Measurements from ENCODE around the gene SIT1.

The SIT1 gene

DNA sequence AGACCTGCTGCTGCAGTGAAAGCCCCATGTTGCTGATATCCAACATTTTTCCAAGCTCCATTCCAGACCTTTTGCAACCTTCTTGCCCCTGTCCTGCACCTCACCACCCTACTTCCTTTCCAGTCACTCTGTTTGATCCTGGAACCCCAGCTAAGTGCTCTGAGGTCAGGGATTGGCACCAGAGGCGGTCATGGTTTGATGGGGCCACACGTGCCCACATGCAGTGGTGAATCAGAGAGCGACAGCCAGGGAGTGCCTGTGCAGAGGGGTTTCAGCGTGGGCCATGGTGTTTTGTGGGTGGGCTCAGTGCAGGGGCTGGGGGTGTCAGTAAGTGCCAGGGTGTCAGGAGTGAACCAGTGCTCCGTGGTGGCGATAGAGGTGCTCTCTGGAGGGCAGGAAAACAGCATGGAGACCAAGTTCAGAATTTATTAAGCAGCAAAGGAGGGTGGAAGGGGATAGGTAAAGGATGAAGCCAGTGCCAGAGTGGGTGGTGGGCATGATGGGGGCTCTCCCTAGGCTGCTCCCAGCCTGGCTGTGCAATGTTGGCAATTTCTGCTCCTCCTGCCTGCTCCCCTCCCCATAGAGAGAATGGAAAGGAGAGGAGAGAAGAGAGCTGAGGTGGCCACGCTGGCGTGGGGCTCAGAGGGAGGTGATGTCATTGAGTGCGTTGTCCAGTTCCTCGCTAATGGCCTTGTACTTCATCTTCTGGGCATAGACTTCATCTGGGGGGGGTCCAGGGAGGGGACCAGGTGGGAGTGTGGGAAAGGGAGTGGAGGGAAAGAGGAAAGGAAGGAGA lies 32.0 kb upstream of the SIT1 start:
- no peak for DNase-seq (ENCODE audit: low spot score)

DNA sequence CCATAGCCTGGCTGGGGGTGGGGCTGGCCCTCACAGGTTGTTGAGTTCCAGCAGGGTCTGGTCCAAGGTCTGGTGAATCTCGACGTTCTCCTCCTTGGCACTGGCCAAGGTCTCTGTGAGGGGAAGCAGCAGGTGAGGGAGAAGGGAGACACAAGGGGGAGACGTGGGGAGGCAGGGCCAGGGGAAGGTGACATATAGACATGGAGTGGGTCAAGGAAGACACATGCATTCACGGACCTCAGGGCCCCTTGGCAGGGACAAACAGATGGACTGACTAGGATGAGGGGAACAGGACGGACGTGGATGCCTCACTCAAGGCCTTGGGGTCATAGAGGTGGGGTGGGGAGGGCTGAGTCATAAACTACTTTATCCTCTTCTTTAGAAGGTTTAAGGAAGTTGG lies 31.3 kb upstream of the SIT1 start:
- DNase-seq (ENCODE audit: low spot score), result no peak

DNA sequence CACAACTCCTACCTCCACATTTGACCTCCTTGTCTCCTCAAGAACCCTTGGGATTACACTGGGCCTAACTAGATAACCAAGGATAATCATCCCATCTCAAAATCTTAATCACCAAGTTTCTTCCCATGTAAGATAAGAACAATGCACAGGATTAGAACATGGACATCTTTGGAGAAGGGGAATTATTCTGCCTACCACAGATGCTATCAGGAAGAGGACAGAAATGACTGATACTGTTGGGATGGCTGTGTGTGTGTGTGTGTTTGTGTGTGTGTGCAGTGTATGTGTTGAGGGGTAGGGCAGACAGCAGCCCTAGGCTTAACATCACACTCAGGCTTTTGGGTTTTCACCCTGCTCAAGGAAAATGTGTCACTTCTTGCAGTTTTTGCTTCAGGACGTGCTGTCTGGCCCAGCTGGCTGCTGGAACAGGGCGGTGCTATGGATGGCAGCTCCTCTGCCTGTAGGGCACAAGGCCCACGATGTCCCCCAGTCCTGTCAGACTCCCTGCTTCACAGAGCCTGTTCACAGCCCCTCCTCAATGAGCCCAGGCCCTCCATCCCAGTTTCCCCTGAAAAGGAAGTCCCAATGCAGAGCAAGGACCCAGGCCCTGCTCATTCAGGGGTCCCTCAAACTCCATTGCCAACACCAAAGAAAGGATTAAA lies 30.7 kb upstream of the SIT1 start:
- no peak for DNase-seq (ENCODE audit: low spot score)

DNA sequence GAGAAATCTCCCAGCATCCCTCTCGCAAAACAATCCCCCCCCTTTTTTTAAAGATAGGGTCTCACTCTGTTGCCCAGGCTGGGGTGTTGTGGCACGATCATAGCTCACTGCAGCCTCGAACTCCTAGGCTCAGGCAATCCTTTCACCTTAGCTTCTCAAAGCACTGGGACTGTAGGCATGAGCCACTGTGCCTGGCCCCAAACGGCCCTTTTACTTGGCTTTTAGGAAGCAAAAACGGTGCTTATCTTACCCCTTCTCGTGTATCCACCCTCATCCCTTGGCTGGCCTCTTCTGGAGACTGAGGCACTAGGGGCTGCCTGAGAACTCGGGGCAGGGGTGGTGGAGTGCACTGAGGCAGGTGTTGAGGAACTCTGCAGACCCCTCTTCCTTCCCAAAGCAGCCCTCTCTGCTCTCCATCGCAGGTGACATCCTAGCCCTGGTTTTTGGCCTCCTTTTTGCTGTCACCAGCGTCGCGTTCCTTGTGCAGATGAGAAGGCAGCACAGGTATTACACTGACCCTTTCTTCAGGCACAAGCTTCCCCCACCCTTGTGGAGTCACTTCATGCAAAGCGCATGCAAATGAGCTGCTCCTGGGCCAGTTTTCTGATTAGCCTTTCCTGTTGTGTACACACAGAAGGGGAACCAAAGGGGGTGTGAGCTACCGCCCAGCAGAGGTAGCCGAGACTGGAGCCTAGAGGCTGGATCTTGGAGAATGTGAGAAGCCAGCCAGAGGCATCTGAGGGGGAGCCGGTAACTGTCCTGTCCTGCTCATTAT lies 29.8 kb upstream of the SIT1 start:
- peak; percentile 74 for DNase-seq (ENCODE audit: low spot score)

DNA sequence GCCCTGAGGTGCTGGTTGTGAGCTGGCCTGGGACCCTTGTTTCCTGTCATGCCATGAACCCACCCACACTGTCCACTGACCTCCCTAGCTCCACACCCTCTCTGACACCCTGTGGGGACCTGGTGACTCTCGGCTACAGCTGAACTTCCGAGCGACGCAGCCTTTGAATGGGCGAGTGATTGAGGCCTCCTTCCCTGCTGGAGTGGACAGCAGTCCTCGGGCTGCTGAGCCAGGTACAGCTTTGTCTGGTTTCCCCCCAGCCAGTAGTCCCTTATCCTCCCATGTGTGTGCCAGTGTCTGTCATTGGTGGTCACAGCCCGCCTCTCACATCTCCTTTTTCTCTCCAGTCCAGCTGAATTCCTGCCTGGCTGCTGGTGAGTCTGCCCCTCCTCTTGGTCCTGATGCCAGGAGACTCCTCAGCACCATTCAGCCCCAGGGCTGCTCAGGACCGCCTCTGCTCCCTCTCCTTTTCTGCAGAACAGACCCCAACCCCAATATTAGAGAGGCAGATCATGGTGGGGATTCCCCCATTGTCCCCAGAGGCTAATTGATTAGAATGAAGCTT lies 29.1 kb upstream of the SIT1 start:
- no peak for DNase-seq (ENCODE audit: low spot score)

DNA sequence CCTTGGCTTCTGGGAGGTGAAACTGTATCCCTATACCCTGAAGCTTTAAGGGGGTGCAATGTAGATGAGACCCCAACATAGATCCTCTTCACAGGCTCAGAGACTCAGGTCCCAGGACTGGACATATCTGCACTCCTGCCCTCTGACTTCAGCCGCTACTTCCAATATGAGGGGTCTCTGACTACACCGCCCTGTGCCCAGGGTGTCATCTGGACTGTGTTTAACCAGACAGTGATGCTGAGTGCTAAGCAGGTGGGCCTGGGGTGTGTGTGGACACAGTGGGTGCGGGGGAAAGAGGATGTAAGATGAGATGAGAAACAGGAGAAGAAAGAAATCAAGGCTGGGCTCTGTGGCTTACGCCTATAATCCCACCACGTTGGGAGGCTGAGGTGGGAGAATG lies 28.4 kb upstream of the SIT1 start:
- DNase-seq (ENCODE audit: low spot score), result no peak

DNA sequence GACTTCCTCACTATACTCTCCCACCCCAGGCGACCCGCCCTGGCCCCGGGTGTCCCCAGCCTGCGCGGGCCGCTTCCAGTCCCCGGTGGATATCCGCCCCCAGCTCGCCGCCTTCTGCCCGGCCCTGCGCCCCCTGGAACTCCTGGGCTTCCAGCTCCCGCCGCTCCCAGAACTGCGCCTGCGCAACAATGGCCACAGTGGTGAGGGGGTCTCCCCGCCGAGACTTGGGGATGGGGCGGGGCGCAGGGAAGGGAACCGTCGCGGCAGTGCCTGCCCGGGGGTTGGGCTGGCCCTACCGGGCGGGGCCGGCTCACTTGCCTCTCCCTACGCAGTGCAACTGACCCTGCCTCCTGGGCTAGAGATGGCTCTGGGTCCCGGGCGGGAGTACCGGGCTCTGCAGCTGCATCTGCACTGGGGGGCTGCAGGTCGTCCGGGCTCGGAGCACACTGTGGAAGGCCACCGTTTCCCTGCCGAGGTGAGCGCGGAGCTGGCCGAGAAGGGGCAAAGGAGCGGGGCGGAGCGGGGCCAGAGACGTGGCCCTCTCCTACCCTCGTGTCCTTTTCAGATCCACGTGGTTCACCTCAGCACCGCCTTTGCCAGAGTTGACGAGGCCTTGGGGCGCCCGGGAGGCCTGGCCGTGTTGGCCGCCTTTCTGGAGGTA lies 25.1 kb upstream of the SIT1 start:
- peak; percentile 35 for DNase-seq (ENCODE audit: low spot score)

DNA sequence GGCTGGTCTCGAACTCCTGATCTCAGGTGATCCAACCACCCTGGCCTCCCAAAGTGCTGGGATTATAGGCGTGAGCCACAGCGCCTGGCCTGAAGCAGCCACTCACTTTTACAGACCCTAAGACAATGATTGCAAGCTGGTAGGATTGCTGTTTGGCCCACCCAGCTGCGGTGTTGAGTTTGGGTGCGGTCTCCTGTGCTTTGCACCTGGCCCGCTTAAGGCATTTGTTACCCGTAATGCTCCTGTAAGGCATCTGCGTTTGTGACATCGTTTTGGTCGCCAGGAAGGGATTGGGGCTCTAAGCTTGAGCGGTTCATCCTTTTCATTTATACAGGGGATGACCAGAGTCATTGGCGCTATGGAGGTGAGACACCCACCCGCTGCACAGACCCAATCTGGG lies 24.5 kb upstream of the SIT1 start:
- no peak for DNase-seq (ENCODE audit: low spot score)

DNA sequence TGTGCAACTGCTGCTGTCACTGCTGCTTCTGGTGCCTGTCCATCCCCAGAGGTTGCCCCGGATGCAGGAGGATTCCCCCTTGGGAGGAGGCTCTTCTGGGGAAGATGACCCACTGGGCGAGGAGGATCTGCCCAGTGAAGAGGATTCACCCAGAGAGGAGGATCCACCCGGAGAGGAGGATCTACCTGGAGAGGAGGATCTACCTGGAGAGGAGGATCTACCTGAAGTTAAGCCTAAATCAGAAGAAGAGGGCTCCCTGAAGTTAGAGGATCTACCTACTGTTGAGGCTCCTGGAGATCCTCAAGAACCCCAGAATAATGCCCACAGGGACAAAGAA lies 23.3 kb upstream of the SIT1 start:
- DNase-seq (ENCODE audit: low spot score), result no peak

DNA sequence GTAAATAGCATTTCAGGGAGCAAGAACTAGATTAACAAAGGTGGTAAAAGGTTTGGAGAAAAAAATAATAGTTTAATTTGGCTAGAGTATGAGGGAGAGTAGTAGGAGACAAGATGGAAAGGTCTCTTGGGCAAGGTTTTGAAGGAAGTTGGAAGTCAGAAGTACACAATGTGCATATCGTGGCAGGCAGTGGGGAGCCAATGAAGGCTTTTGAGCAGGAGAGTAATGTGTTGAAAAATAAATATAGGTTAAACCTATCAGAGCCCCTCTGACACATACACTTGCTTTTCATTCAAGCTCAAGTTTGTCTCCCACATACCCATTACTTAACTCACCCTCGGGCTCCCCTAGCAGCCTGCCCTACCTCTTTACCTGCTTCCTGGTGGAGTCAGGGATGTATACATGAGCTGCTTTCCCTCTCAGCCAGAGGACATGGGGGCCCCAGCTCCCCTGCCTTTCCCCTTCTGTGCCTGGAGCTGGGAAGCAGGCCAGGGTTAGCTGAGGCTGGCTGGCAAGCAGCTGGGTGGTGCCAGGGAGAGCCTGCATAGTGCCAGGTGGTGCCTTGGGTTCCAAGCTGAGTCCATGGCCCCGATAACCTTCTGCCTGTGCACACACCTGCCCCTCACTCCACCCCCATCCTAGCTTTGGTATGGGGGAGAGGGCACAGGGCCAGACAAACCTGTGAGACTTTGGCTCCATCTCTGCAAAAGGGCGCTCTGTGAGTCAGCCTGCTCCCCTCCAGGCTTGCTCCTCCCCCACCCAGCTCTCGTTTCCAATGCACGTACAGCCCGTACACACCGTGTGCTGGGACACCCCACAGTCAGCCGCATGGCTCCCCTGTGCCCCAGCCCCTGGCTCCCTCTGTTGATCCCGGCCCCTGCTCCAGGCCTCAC lies 22.6 kb upstream of the SIT1 start, which contains the start of gene CA9:
TSS of gene CA9 (plus strand) at position 797 of the 893 bp plus-strand sequence. CDS start at position 829, 32 bp downstream.
- DNase-seq (ENCODE audit: low spot score), result no peak

DNA sequence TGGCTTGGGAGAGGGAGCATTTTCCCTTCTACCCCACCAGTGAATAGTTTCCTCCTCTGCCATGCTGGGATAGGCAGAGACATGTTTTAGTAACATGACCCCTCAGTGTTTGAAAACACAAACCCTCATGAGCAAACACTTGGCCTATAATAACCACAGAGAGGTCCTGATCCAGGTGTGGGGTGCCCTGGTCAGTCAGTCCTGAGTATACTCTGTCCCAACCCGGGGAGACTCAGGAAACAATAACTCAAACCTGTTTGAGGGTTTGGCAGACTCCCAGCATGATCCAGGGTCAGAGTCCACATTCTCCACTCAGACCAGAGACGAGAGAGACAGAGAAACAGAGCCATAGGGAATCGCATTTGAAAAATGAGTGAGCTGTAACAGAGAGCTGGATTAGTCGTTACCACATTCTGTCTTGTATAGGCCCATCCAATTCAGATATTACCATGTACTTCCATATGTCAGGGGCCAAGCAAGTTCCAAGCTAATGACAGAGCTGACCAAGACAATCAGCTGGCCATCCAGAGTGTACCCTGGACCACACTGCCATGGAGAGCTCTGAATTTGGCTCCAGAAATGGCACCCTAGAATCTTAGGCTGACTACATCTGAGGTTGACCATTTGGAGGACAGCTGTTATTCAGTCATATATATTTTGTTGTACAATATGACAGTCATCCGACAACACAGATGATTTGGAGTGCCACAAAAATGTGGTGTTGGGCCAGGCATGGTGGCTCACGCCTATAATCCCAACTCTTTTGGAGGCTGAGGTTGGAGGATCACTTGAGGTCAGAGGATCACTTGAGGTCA lies 18.8 kb upstream of the SIT1 start:
- no peak for DNase-seq (ENCODE audit: low spot score)

DNA sequence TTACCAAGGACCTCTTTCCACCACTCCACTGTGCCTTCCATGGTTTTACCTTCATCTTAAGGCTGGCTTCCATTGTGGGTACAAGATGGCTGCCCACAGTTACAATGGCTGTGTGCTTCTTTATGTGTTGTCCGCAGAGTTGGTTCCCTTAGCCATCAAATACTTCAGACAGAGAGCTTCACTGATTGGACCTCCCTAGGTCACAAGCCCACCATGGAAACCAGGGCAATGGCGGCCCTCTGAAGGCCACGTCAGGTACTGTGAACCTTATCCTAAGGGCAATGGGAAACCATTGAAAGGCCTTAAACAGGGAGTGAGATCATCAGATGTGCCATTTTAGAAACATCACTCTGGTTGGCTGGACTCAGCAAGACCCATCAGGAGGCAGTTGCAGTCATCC lies 17.2 kb upstream of the SIT1 start:
- DNase-seq (ENCODE audit: low spot score), result no peak

DNA sequence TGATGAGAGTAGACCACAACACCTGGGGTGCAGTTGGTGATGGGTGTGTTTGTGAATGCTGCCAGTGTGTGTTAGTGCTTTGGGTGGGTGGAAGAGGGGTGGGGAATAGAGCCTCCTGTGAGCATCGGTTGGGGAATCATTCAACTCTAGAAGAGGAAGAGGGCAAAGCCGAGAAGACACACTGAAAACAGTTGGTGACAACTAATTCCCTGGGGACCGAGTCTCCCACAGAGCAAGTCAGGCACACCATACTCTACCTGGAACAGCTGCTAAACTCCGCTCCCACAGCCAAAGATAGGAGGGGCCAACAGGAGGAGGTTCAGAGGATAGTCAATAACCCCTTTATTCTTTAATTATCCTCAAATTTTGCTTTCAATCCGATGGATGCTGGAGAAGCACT lies 15.8 kb upstream of the SIT1 start:
- DNase-seq (ENCODE audit: low spot score), result no peak

DNA sequence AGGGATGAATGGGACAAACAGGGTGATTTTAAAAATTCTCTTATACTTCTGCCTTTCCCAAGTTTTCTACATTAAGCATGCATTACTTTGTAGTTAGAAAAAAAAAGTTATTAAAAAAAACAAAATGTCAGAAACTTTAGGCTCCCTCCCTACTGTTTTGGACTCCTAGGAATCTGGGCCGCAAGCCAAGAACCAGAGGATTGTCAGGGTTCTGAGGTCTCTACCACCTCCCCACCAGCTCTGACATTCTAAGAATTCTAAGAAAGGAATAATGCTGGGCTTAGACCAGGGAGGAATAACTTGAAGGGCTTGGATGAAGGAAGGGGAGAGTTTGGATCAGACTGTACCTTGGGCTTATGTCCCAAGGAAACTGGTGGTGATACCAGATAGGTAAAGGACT lies 15.3 kb upstream of the SIT1 start:
- DNase-seq (ENCODE audit: low spot score), result no peak

DNA sequence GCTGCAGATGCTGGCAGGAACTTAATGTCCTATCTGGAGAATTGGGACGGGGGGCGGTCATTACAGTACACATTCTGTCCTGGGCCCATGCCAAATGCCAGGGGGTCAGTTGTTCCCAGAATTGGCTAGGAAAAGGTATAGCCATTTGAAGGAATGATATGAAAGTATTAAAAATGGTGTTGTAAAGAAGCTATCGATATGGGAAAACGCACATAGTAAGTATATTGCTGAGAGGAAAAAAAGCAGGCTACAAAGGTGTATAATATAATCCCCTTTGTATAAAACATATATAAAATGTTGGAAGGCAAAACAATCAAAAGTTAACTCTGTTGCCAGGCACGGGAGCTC lies 14.7 kb upstream of the SIT1 start:
- DNase-seq (ENCODE audit: low spot score), result no peak

DNA sequence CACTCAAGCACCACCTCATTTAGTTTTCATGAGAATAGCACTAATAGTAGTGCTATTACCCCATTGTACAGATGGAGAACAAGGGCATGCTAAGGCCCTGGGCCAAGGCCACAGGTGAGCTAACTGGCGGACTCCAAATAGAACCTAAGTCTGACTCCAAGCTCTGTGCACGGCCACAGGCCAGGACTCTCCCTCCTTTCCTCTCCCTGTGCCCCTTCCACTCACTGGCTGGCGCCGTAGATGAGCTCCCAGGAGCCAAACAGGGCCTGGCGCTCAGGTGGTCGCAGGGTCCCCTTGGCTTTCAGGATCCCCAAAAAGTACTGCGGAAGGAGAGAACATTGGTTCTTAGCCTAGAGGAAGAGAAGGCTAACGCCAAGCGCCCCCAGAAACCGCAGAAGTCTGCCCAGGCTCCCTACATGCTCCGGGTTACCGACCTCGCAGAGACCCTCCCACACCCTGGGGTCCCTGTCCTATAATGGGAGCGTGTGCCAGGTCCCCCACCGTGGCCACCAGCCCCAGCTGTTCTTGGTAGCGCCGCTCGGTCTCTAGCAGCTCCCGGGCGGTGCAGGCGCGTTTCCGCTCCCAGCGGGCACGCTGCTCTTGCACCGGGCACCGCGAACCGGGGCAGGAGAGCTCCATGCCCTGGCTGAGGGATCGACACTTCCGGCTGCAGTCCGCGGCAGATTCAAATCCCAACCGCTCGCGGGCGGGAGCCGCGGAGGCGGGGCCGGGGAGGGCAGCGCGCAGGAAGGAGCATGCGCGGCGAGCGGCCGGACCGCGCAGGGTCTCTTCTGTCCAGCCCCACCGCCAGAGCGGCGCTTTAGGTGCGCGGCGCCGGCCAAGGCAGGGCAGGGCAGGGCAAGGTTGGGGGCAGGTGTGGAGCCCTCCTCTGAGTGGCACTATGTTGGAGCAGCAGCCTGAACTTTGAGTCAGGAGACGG lies 14.1 kb upstream of the SIT1 start, which contains the start of gene ARHGEF39:
TSS of gene ARHGEF39 (minus strand) at position 665 of the 940 bp plus-strand sequence. CDS start at position 639, 26 bp downstream.
- peak; percentile 85 for DNase-seq (ENCODE audit: low spot score)

DNA sequence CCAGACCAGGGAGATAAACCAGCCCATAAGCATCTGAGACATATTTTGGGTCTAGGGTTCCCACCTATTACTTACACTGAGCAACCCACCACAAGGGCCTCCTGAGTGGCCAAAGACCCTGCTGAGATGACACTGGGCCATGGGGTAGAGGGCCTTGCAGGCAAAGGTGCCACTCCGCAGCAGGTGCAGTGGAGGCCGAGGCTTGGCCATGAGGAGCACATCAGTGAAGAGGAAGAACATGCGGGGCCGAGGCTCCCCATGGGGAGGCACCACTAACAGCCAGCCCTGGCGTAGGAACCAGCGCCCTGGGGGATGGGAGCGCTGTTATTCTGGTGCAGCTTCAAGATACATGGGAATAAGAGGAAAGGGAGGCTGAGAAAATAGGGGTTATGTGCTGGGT lies 11.7 kb upstream of the SIT1 start:
- no peak for DNase-seq (ENCODE audit: low spot score)

DNA sequence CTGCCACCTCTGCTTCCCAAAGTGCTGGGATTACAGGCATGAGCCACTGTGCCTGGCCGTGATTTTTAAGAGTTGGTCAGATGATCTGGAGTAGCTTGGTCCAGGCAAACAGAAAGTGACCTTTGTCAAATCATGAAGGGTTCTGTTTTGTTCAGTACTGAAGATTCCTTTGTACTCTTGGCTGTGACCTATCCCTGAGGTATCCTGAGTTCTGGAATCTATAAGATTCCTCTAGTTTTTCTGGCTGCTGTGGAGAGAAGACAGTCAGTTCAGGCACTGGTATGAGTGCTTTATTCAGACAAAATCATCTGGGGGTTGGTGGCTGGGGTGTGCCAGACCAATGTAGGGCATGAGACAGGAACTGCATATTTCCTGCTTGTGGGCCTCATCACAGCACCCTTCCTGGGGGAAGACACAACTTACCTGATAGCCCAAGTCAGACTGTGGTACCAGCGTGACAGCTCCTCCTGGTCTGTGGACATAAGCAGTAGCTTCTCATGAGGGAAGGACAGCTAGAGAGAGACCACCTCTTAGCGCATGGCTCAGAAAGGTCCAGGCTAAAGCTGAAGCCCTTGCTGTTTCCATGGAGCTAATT lies 11.1 kb upstream of the SIT1 start:
- DNase-seq (ENCODE audit: low spot score), result no peak

DNA sequence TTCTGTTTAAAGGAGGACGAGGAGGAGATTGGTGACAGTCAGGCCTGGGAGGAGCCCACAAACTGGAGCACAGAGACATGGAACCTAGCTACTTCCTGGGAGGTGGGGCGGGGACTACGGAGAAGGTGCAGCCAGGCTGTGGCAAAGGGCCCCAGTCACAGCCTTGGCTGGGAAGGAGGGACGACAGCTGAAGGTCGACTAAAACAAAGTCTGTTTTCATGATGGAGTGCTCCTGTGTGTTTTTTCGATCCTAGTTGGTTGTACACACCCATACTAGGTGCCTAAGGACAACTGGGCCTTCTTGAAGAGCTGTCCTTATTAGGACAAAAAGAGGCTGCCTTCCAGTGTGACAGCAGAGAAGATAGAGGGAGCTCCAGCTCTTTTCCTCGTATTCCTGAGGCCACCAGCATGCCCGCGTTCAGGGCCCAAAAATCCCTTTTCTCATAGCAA lies 10.3 kb upstream of the SIT1 start:
- no peak for DNase-seq (ENCODE audit: low spot score)

All from germinal center (tissue), 1 donor.